WTC11 (cell line): ENCODE measurements around the gene PVALEF. TPM values are rescaled to one million over a fixed set of nuclear protein-coding genes. Genes with fewer than 3 reads are reported as not detected.

Source experiments
- ATAC-seq: fragments of 200-7000 bp; cut with Tn5 transposase; 2 replicates; pipeline ENCODE4 v1.10.0; 2021; ENCODE audit warnings: mild to moderate bottlenecking, moderate library complexity
- CTCF ChIA-PET: fragments of 300-600 bp; sonication (Branson Sonifier 250); formaldehyde crosslinking; loops from one replicate; lab custom pipeline; 2021; ENCODE audit warnings: antibody characterized with exemption; lab: Charles Lee
- POLR2A ChIA-PET: fragments of 350-600 bp; sonication (Branson Sonifier 250); formaldehyde crosslinking; loops from one replicate; lab custom pipeline; 2021; ENCODE audit warnings: antibody characterized with exemption; lab: Charles Lee
- DNase-seq: peaks from one replicate; pipeline ENCODE4 v3.0.0; 2021; ENCODE audit warnings: low spot score
- H3K27ac Mint-ChIP-seq: 2 replicates; pipeline ENCODE4 v1.8.0; 2021; ENCODE audit warnings: mixed read lengths
- H3K27me3 Mint-ChIP-seq: 2 replicates; pipeline ENCODE4 v1.8.0; 2021; ENCODE audit warnings: low read depth, mild to moderate bottlenecking, moderate library complexity, mixed read lengths
- H3K36me3 Mint-ChIP-seq: 2 replicates; pipeline ENCODE4 v1.8.0; 2021; ENCODE audit warnings: mixed read lengths
- H3K4me1 Mint-ChIP-seq: 2 replicates; pipeline ENCODE4 v1.8.0; 2022; ENCODE audit warnings: mixed read lengths
- H3K4me3 Mint-ChIP-seq: 2 replicates; pipeline ENCODE4 v1.8.0; 2021; ENCODE audit warnings: mild to moderate bottlenecking, moderate library complexity, mixed read lengths
- H3K9me3 Mint-ChIP-seq: 2 replicates; pipeline ENCODE4 v1.8.0; 2021; ENCODE audit warnings: mixed read lengths
- AFF4 ChIP-seq: sonication (generic); formaldehyde crosslinking; IDR thresholded peaks from 2 replicates; pipeline ENCODE4 v1.8.1; 2023; ENCODE audit warnings: mild to moderate bottlenecking, missing genetic modification reagents, borderline replicate concordance
- CBFB ChIP-seq: sonication (generic); formaldehyde crosslinking; IDR thresholded peaks from 2 replicates; pipeline ENCODE4 v1.8.1; 2022; ENCODE audit warnings: mild to moderate bottlenecking, low read depth, missing genetic modification reagents
- EMX1 ChIP-seq: fragments of 250-450 bp; sonication (Bioruptor Pico); IDR thresholded peaks from 2 replicates; pipeline ENCODE4 v1.8.0; 2021; ENCODE audit warnings: mild to moderate bottlenecking
- ERG ChIP-seq: fragments of 250-450 bp; sonication (Bioruptor Pico); IDR thresholded peaks from 2 replicates; pipeline ENCODE4 v1.8.0; 2021; ENCODE audit warnings: mild to moderate bottlenecking
- ETV6 ChIP-seq: sonication (generic); formaldehyde crosslinking; IDR thresholded peaks from 2 replicates; pipeline ENCODE4 v1.8.1; 2022; ENCODE audit warnings: mild to moderate bottlenecking, missing genetic modification reagents
- GABPB1 ChIP-seq: sonication (generic); formaldehyde crosslinking; IDR thresholded peaks from 2 replicates; pipeline ENCODE4 v1.8.1; 2023; ENCODE audit warnings: mild to moderate bottlenecking, missing genetic modification reagents
- KAT7 ChIP-seq: sonication (generic); formaldehyde crosslinking; IDR thresholded peaks from 2 replicates; pipeline ENCODE4 v1.8.1; 2023; ENCODE audit warnings: missing genetic modification reagents, mild to moderate bottlenecking, borderline replicate concordance
- MAX ChIP-seq: sonication (generic); formaldehyde crosslinking; IDR thresholded peaks from 2 replicates; pipeline ENCODE4 v1.8.0; 2022; ENCODE audit warnings: mild to moderate bottlenecking, missing genetic modification reagents
- MXD4 ChIP-seq: fragments of 250-450 bp; sonication (Bioruptor Pico); IDR thresholded peaks from 2 replicates; pipeline ENCODE4 v1.8.0; 2021; ENCODE audit warnings: mild to moderate bottlenecking, moderate library complexity, borderline replicate concordance
- NFATC4 ChIP-seq: fragments of 250-450 bp; sonication (Bioruptor Pico); IDR thresholded peaks from 2 replicates; pipeline ENCODE4 v1.9.0; 2021; ENCODE audit warnings: mild to moderate bottlenecking
- NR3C1 ChIP-seq: sonication (generic); formaldehyde crosslinking; conservative IDR thresholded peaks from 2 replicates; pipeline ENCODE4 v1.8.1; 2023; ENCODE audit warnings: low read depth, mild to moderate bottlenecking, missing genetic modification reagents
- ZBTB21 ChIP-seq: sonication (generic); formaldehyde crosslinking; IDR thresholded peaks from 2 replicates; pipeline ENCODE4 v1.8.1; 2023; ENCODE audit warnings: mild to moderate bottlenecking, missing genetic modification reagents, borderline replicate concordance
- ZNF219 ChIP-seq: sonication (generic); formaldehyde crosslinking; IDR thresholded peaks from 2 replicates; pipeline ENCODE4 v1.8.0; 2023; ENCODE audit warnings: missing genetic modification reagents, mild to moderate bottlenecking, borderline replicate concordance
- ZNF396 ChIP-seq: fragments of 250-450 bp; sonication (Bioruptor Pico); IDR thresholded peaks from 2 replicates; pipeline ENCODE4 v1.8.0; 2021; ENCODE audit warnings: mild to moderate bottlenecking, moderate library complexity, borderline replicate concordance
- ZSCAN18 ChIP-seq: fragments of 250-450 bp; sonication (Bioruptor Pico); IDR thresholded peaks from 2 replicates; pipeline ENCODE4 v2.1.2; 2022; ENCODE audit warnings: mild to moderate bottlenecking, moderate library complexity
- total RNA-seq: library from RNA; stranded (reverse); gene quantifications from 3 replicates; pipeline ENCODE4 v1.2.3, GENCODE V29; 2021
- TF ChIP-seq, protein P1 (sequence below): fragments of 250-450 bp; sonication (Bioruptor Pico); conservative IDR thresholded peaks from 2 replicates; pipeline ENCODE4 v1.9.0; 2021; ENCODE audit warnings: mild to moderate bottlenecking
- TF ChIP-seq, protein P2 (sequence below): sonication (generic); formaldehyde crosslinking; IDR thresholded peaks from 2 replicates; pipeline ENCODE4 v1.8.1; 2023; ENCODE audit warnings: mild to moderate bottlenecking, missing genetic modification reagents, moderate library complexity
- TF ChIP-seq, protein P3 (sequence below): sonication (generic); formaldehyde crosslinking; IDR thresholded peaks from 2 replicates; pipeline ENCODE4 v1.8.1; 2023; ENCODE audit warnings: mild to moderate bottlenecking, moderate library complexity, missing genetic modification reagents

PVALEF gene
- total RNA-seq, 1 experiment from 2014 or later, result not detected

GRCh38 chr17:81124377-81124776 is 40.9 kb upstream of the PVALEF start (continued):
- no peak for TF ChIP-seq KAT7 (CRISPR knock-in tag)
- TF ChIP-seq, protein P1, sequence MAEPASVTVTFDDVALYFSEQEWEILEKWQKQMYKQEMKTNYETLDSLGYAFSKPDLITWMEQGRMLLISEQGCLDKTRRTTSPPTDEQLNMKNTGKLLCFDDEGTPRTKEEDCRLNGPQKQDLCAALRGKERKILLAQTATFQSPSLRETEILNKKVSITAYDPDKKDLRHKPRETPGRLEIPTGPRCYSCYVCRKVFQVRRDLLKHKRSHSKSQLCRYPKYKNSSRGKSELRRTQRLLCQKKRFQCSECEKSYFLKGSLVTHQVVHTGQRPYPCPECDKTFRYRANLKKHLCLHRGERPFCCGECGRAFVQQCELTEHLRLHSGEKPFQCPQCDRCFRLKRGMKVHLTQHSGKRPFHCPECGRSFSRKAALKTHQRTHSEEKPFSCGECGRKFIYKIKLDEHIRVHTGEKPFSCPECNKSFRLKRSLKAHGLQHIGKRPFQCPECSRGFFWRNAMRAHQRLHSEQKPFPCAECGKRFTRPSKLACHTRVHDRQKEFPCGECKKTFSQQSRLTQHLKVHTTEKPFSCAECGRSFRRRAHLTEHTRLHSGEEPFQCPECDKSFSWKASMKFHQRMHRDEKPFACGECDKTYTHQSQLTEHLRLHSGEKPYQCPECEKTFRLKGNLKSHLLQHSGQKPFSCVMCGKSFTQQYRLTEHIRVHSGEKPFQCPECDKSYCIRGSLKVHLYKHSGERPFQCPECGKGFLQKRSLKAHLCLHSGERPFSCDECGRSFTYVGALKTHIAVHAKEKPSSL (CRISPR knock-in tag), result no peak

DNA sequence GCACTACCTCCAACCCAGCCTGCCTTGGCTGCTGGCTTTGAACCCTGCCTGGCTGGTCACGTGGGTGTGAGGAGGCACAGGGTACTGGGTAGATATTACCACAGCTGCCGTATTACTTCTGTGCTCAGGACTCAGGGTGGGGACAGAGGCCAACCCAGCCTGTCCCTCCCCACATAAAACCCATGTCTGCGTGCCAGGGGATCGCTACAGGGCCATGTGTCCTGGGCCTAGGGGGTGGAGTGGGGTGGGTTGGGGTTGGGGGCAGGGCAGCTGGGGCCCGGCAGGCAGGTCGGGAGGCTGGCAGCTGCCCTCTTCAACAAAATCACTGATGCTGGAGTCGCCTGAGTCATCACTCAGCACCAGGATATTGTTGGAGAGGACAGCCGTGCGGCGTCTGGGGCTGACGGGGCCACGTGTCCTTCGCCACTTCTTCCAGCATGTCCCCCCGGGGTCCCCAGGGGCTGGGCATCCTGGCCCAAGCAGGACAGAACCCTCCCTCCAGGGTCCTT is 39.7 kb upstream of the PVALEF start:
- Mint-ChIP-seq H3K36me3 (no peaks in the 10 kb centered on the region), H3K9me3 (no peaks in the 10 kb centered on the region), H3K27me3 (peaks cover 4% of the 10 kb centered on the region), H3K4me1 (no peaks in the 10 kb centered on the region), H3K4me3 (no peak overlapping the region), H3K27ac (no peak overlapping the region)
- no peak for TF ChIP-seq MAX
- TF ChIP-seq AFF4 (CRISPR knock-in tag), result no peak
- TF ChIP-seq, protein P2, sequence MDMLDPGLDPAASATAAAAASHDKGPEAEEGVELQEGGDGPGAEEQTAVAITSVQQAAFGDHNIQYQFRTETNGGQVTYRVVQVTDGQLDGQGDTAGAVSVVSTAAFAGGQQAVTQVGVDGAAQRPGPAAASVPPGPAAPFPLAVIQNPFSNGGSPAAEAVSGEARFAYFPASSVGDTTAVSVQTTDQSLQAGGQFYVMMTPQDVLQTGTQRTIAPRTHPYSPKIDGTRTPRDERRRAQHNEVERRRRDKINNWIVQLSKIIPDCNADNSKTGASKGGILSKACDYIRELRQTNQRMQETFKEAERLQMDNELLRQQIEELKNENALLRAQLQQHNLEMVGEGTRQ (CRISPR knock-in tag), result no peak
- no peak for TF ChIP-seq NR3C1
- TF ChIP-seq ZBTB21 (CRISPR knock-in tag), result no peak
- no peak for TF ChIP-seq CBFB
- no peak for TF ChIP-seq ERG (CRISPR knock-in tag)
- TF ChIP-seq GABPB1 (CRISPR knock-in tag), result no peak
- no peak for TF ChIP-seq MXD4 (CRISPR knock-in tag)
- no peak for TF ChIP-seq ZSCAN18 (CRISPR knock-in tag)
- TF ChIP-seq, protein P3, sequence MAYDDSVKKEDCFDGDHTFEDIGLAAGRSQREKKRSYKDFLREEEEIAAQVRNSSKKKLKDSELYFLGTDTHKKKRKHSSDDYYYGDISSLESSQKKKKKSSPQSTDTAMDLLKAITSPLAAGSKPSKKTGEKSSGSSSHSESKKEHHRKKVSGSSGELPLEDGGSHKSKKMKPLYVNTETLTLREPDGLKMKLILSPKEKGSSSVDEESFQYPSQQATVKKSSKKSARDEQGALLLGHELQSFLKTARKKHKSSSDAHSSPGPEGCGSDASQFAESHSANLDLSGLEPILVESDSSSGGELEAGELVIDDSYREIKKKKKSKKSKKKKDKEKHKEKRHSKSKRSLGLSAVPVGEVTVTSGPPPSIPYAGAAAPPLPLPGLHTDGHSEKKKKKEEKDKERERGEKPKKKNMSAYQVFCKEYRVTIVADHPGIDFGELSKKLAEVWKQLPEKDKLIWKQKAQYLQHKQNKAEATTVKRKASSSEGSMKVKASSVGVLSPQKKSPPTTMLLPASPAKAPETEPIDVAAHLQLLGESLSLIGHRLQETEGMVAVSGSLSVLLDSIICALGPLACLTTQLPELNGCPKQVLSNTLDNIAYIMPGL, result no peak
- TF ChIP-seq ETV6 (CRISPR knock-in tag), result no peak
- TF ChIP-seq ZNF219 (CRISPR knock-in tag), result no peak
- TF ChIP-seq ZNF396 (CRISPR knock-in tag), result no peak
- no peak for TF ChIP-seq EMX1 (CRISPR knock-in tag)
- TF ChIP-seq NFATC4 (CRISPR knock-in tag), result no peak
- ChIA-PET POLR2A (no interaction called here), CTCF (no interaction called here)
- ATAC-seq, result no peak
- DNase-seq, result no peak
